ENCODE results near the gene LSAMP.

LSAMP gene

DNA sequence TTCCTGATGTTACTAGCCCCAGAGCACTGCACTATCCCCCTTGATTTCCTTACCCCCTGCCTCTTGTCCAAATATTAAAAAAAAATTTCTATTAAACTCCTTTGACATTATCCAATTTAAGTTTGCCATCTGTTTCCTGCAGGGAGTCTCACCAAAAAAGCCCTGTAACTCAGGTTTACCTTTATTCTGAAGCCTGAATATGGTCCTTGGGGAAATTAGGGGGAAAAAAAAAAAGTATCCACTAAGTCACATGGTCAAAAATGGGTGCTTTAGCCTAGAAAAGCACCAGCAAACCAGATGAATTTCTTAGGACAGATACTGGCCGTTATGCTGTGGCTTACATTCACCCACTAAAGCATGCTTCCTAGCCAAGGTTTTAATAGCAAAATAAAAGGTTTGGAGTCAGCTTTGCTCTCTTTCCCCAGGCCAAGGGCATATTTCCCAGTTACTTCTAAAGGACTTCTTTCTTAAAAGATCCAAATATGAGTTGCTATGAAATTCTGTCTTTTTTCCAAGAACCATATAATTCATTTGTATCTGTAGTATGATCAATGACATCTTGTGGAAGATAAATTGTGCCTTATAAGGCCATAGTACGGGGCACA is 394.9 kb downstream of the LSAMP start:
- in situ Hi-C loops (cut with HindIII; ENCODE audit: low sequenced_read_pairs), result no loop called here
- TF ChIP-seq, protein P1, sequence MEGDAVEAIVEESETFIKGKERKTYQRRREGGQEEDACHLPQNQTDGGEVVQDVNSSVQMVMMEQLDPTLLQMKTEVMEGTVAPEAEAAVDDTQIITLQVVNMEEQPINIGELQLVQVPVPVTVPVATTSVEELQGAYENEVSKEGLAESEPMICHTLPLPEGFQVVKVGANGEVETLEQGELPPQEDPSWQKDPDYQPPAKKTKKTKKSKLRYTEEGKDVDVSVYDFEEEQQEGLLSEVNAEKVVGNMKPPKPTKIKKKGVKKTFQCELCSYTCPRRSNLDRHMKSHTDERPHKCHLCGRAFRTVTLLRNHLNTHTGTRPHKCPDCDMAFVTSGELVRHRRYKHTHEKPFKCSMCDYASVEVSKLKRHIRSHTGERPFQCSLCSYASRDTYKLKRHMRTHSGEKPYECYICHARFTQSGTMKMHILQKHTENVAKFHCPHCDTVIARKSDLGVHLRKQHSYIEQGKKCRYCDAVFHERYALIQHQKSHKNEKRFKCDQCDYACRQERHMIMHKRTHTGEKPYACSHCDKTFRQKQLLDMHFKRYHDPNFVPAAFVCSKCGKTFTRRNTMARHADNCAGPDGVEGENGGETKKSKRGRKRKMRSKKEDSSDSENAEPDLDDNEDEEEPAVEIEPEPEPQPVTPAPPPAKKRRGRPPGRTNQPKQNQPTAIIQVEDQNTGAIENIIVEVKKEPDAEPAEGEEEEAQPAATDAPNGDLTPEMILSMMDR (IDR thresholded peaks at IDR 0.05; ENCODE audit: low read depth, low read length, missing control alignments), result no peak
- no peak overlapping the region for H3K4me3 ChIP-seq (ENCODE audit: low read depth, low read length)
- DNase-seq (ENCODE audit: low read depth), result no peak

DNA sequence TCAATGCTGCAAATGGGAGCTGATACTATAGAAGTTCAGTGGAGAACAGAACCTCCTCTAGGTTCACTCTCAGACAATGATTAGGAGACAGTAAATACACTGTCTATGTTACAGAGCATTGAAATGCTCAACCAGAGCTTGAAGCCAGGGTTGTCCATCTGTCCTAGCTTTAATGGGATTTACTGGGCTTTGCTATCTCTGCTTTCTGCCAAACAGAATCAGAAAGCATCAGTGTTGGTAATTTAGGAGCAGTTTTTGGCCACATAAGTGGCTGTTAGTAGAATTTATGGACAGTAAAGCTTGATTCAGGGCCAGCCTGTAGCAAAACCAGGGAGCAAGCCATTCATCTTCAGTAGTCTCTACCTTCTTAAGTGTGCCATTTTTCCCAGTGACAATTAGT is 396.3 kb downstream of the LSAMP start:
- DNase-seq (ENCODE audit: low read depth), result no peak
- no peak overlapping the region for H3K4me3 ChIP-seq (ENCODE audit: low read depth, low read length)
- TF ChIP-seq, protein P1 (IDR thresholded peaks at IDR 0.05; ENCODE audit: low read depth, low read length, missing control alignments), result no peak
- in situ Hi-C loops (cut with HindIII; ENCODE audit: low sequenced_read_pairs), result no loop called here

DNA sequence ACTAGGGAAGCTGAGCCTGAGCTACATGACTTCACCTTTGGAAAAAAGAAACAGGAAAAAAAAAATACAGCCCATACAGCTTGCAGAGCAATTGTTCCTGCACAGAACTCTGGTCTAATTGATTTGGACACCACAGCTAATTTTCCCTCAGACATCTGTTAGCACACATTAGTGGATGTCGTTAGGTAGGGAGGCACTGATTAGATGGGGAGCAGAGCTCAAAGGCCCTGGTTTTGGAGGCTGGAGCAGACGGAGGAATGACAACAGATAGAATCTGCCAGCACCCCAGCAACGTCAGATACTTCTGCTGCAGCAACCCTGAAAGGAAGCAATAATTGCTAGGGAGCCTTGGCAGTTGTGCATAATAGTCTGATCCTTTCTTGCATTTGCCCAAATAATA is 398.9 kb downstream of the LSAMP start:
- TF ChIP-seq, protein P1 (IDR thresholded peaks at IDR 0.05; ENCODE audit: low read depth, low read length, missing control alignments), result no peak
- H3K4me3 ChIP-seq (ENCODE audit: low read depth, low read length), result no peak overlapping the region
- DNase-seq (ENCODE audit: low read depth), result no peak
- in situ Hi-C loops (cut with HindIII; ENCODE audit: low sequenced_read_pairs), result no loop called here

DNA sequence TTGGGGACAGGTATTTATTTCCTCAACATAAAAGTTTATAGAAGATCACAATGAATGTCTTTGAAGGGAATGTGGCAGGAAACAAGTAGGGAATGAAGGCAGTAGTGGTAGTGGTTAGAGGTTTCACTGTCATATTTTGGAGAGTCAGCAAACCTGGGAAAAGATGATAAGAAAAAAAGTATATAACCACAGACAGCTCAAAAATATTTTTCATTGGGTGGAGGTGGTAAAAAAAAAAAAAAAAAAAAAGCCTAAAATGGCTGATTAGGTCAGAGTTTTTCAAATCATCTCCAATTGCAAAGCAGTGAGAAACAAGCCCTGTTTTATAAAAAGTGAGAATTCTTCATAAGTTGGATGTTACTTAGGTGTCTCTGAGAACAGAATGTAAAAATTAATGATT is 400.0 kb downstream of the LSAMP start:
- in situ Hi-C loops (cut with HindIII; ENCODE audit: low sequenced_read_pairs), result no loop called here
- H3K4me3 ChIP-seq (ENCODE audit: low read depth, low read length), result no peak overlapping the region
- DNase-seq (ENCODE audit: low read depth), result no peak
- TF ChIP-seq, protein P1 (IDR thresholded peaks at IDR 0.05; ENCODE audit: low read depth, low read length, missing control alignments), result no peak

DNA sequence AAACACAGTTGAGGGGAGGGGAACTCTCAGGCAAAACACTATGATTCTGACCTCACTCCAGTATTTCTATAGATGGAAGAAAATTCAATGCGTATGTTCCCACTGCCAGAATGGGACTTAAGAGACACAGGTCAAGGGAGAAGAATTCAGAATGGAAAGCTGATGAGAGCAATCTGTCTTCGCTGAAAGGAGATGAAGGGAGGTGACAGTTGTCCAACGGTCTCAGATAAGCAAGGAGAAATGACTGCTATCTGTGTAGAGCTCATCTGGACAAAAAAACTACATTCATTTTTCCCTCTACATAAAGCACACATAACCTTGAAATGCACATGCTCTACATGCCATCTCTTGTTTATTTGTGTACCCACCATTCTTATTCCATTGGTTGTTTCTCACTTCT is 405.1 kb downstream of the LSAMP start:
- no peak overlapping the region for H3K4me3 ChIP-seq (ENCODE audit: low read depth, low read length)
- DNase-seq (ENCODE audit: low read depth), result no peak
- in situ Hi-C loops (cut with HindIII; ENCODE audit: low sequenced_read_pairs), result no loop called here
- TF ChIP-seq, protein P1 (IDR thresholded peaks at IDR 0.05; ENCODE audit: low read depth, low read length, missing control alignments), result no peak

DNA sequence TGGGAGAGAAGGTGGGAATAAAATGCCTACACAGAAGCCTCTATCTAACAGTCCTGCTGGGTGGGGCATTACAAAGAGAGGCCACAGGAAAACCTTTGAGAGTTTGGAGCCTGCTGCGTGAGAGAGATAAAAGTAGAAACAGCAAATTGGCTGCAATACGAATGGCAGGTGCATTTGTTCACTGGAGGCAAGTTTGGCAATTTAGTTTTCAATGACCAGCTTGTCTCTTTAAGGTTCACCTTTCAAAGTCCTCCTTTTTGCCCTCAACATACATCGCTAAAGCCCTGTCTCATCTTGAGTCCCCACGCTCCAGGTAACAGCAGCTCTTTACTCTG is 405.7 kb downstream of the LSAMP start:
- no peak overlapping the region for H3K4me3 ChIP-seq (ENCODE audit: low read depth, low read length)
- TF ChIP-seq, protein P1 (IDR thresholded peaks at IDR 0.05; ENCODE audit: low read depth, low read length, missing control alignments), result no peak
- in situ Hi-C loops (cut with HindIII; ENCODE audit: low sequenced_read_pairs), result no loop called here
- DNase-seq (ENCODE audit: low read depth), result no peak
